HepG2 (cell line): Measurements from ENCODE around the gene USP15. TPM values are rescaled to one million over a fixed set of nuclear protein-coding genes. Genes with fewer than 3 reads are reported as not detected.

ENCODE experiments used
- ATAC-seq: fragments of 200-7000 bp; cut with Tn5 transposase; 3 replicates; pipeline ENCODE4 v1.9.1; 2020; ENCODE audit warnings: mild to moderate bottlenecking, moderate library complexity
- BruUV-seq: library from RNA; stranded (reverse); fragments of 400-500 nt; replicated peaks from 2 replicates; lab custom pipeline; 2021; lab: Mats Ljungman, UMichigan
- CTCF ChIA-PET: fragments of 300-600 bp; formaldehyde crosslinking; extraction: SDS; loops from one replicate; lab custom pipeline; 2021; ENCODE audit warnings: low total read pairs, inconsistent platforms, low intra/inter-chr PET ratio; lab: Yijun Ruan, JAX
- POLR2A ChIA-PET: fragments of 350-600 bp; sonication (Branson Sonifier 250); formaldehyde crosslinking; loops from one replicate; lab custom pipeline; 2020; ENCODE audit warnings: antibody characterized with exemption, inconsistent platforms; lab: Yijun Ruan, JAX
- DNase-seq: peaks from one replicate; pipeline ENCODE4 v3.0.0-alpha.2; 2015; ENCODE audit warnings: low spot score
- FAIRE-seq: peaks from 3 replicates; lab custom pipeline; 2011; peaks lifted over from hg19 to GRCh38; lab: Jason Lieb, UNC
- H2AFZ ChIP-seq: one replicate; pipeline ENCODE4 v1.6.1; 2011; ENCODE audit warnings: low read length, inconsistent platforms
- H3K27ac ChIP-seq: fragments of 300-600 bp; 3 replicates; pipeline ENCODE4 v1.8.0; 2011; ENCODE audit warnings: mixed run types, mild to moderate bottlenecking, mixed read lengths, low read length, inconsistent platforms; ENCODE audit not compliant: insufficient read depth; ENCODE audit errors: extremely low read length
- H3K27me3 ChIP-seq, 2 experiments: fragments of 200-600 bp in 1 of 2; 2 replicates in 1 of 2; 3 replicates in 1 of 2; pipeline versions ENCODE4 v1.6.0 to v1.8.0; 2011; ENCODE audit warnings: low read length in 2 of 2, mild to moderate bottlenecking in 2 of 2, moderate library complexity in 2 of 2, inconsistent platforms in 1 of 2; ENCODE audit not compliant: insufficient read depth in 2 of 2, control insufficient read depth in 1 of 2
- H3K36me3 ChIP-seq, 2 experiments: fragments of 200-600 bp in 1 of 2; replicated peaks in 1 of 2; 2 replicates in 1 of 2; 3 replicates in 1 of 2; pipeline versions ENCODE4 v1.5.1 to v1.8.0; 2011; ENCODE audit warnings: low read length in 2 of 2, inconsistent platforms in 1 of 2; ENCODE audit not compliant: insufficient read depth in 2 of 2, control insufficient read depth in 1 of 2
- H3K4me1 ChIP-seq: 2 replicates; pipeline ENCODE4 v1.5.1; 2012; ENCODE audit warnings: low read length, inconsistent platforms; ENCODE audit not compliant: insufficient read depth
- H3K4me2 ChIP-seq: 2 replicates; pipeline ENCODE4 v1.6.0; 2011; ENCODE audit warnings: low read depth, low read length, inconsistent platforms
- H3K4me3 ChIP-seq, 3 experiments: fragments of 200-600 bp in 1 of 3; sonication (generic), shearing (Covaris generic) in 1 of 3; replicated peaks in 1 of 3; 2 replicates each; pipeline ENCODE4 v1.5.1; 2011 to 2016; ENCODE audit warnings: low read length in 3 of 3, inconsistent platforms in 2 of 3, low read depth in 2 of 3, mild to moderate bottlenecking in 2 of 3, control low read depth in 1 of 3, mixed read lengths in 1 of 3; ENCODE audit not compliant: insufficient read depth in 1 of 3
- H3K79me2 ChIP-seq: one replicate; pipeline ENCODE4 v1.6.1; 2011; ENCODE audit warnings: low read length, inconsistent platforms; ENCODE audit not compliant: insufficient read depth
- H3K9ac ChIP-seq: 2 replicates; pipeline ENCODE4 v1.6.0; 2011; ENCODE audit warnings: mild to moderate bottlenecking, low read depth, low read length, inconsistent platforms; ENCODE audit not compliant: insufficient read depth
- H3K9me3 ChIP-seq: 2 replicates; pipeline ENCODE4 v1.5.1; 2012; ENCODE audit warnings: mild to moderate bottlenecking, low read length
- H4K20me1 ChIP-seq: 2 replicates; pipeline ENCODE4 v1.6.0; 2011; ENCODE audit warnings: inconsistent platforms, mild to moderate bottlenecking, low read length, moderate library complexity; ENCODE audit not compliant: insufficient read depth
- CTCF ChIP-seq: sonication (generic); formaldehyde crosslinking; IDR thresholded peaks from 2 replicates; pipeline ENCODE4 v1.5.0; 2020; ENCODE audit warnings: mild to moderate bottlenecking, missing genetic modification reagents, moderate library complexity
- IRF9 ChIP-seq: sonication (generic); formaldehyde crosslinking; IDR thresholded peaks from 2 replicates; pipeline ENCODE4 v1.8.0; 2022; ENCODE audit warnings: missing genetic modification reagents, mild to moderate bottlenecking, borderline replicate concordance
- KMT2B ChIP-seq: IDR thresholded peaks from 2 replicates; pipeline ENCODE4 v1.6.1; 2016; ENCODE audit warnings: missing genetic modification reagents, missing compliant biosample characterization
- RAD21 ChIP-seq: fragments of 450-650 bp; formaldehyde crosslinking; IDR thresholded peaks from 2 replicates; pipeline ENCODE4 v1.5.0; 2020; ENCODE audit warnings: mild to moderate bottlenecking
- STAG1 ChIP-seq: sonication (generic); formaldehyde crosslinking; IDR thresholded peaks from 2 replicates; pipeline ENCODE4 v1.4.0; 2020; ENCODE audit warnings: missing genetic modification reagents
- THAP11 ChIP-seq: IDR thresholded peaks from 2 replicates; pipeline ENCODE4 v1.6.1; 2016; ENCODE audit warnings: missing biosample characterization, missing genetic modification reagents
- ZFP1 ChIP-seq: IDR thresholded peaks from 2 replicates; pipeline ENCODE4 v1.6.1; 2016
- ZNF143 ChIP-seq: sonication (generic); formaldehyde crosslinking; IDR thresholded peaks from 2 replicates; pipeline ENCODE4 v1.4.0; 2020; ENCODE audit warnings: missing genetic modification reagents
- ZNF512B ChIP-seq: sonication (generic); formaldehyde crosslinking; IDR thresholded peaks from 2 replicates; pipeline ENCODE4 v1.5.1; 2020; ENCODE audit warnings: missing genetic modification reagents, mild to moderate bottlenecking, borderline replicate concordance
- WGBS: methylation state at CpG from one replicate; pipeline ENCODE4 v1.1.6; 2017; ENCODE audit warnings: low lambda C conversion rate; 5-methylcytosine and 5-hydroxymethylcytosine counted together
- in situ Hi-C: cut with HindIII; loops from 2 replicates; pipeline ENCODE4 v1.10.0; 2017; ENCODE audit warnings: low pct_unique_long_range_greater_than_20kb; ENCODE audit not compliant: extremely low pct_ligation_motif_present
- intact Hi-C: fragments of 100-400 bp; cut with micrococcal nuclease; formaldehyde crosslinking; loops from one replicate; pipeline ENCODE4 v1.10.0; 2022; ENCODE audit not compliant: unreplicated experiment
- polyA plus RNA-seq, 8 experiments: library from polyadenylated mRNA; depleted of rRNA in 3 of 8; stranded (reverse) in 7 of 8; unstranded in 1 of 8; fragments of >200 nt; fragmentation: Illumina TruSeq in 4 of 8; extraction: Trizol in 4 of 8; gene quantifications; 2 replicates each; pipeline versions ENCODE4 v1.2.1 to v1.2.3, GENCODE V29; 2011 to 2016; ENCODE audit warnings: low read depth in 4 of 8, missing spikeins in 1 of 8, mixed read lengths in 1 of 8; ENCODE audit not compliant: insufficient read depth in 1 of 8
- total RNA-seq, 5 experiments: library from RNA; depleted of rRNA; stranded (reverse); fragments of >200 nt; fragmentation: Illumina TruSeq; extraction: Trizol; gene quantifications; 2 replicates each; pipeline ENCODE4 v1.2.3, GENCODE V29; 2016; ENCODE audit warnings: low read depth in 1 of 5

The USP15 gene
- total and polyA plus RNA-seq, 2 of the 13 experiments (the other 11 are each of a cell fraction or from before 2014, with no cell fraction given): 17.3 to 51.7 TPM

- TF ChIP-seq ZNF512B (CRISPR knock-in tag) (peak; percentile 76; the same call in 1 of the 2 replicates), KMT2B (CRISPR knock-in tag) (peak; percentile 96), ZNF143 (CRISPR knock-in tag) (peak; percentile 92), IRF9 (no peak; the same call in 1 of the 2 replicates), THAP11 (CRISPR knock-in tag) (peak; percentile 92), RAD21 (CRISPR knock-in tag) (peak; percentile 72)
These were observed at the start of gene USP15 (continued) for GRCh38 chr12:62259993-62260732.

- Histone ChIP-seq H3K79me2 (no peaks in the 10 kb centered on the region), H3K4me1 (peaks cover 5% of the 10 kb centered on the region), H3K9me3 (no peaks in the 10 kb centered on the region), H4K20me1 (no peaks in the 10 kb centered on the region), H3K4me2 (no peak overlapping the region), H3K4me3 (no peak overlapping the region), H2AFZ (no peak overlapping the region), H3K9ac (no peak overlapping the region), H3K27ac (no peak overlapping the region), H3K36me3 (no peaks in the 10 kb centered on the region), H3K27me3 (no peaks in the 10 kb centered on the region)
- in situ Hi-C loops (no loop called here), intact Hi-C loops (no loop called here)
- POLR2A ChIA-PET: no interaction called here
- CTCF ChIA-PET: no interaction called here
- WGBS: 24% methylated on average over 7 of the region's 7 CpGs
- ATAC-seq (peak; percentile 61), FAIRE-seq (peak; percentile 85), DNase-seq (peak; percentile 28)
- TF ChIP-seq ZFP1 (CRISPR knock-in tag): no peak
- TF ChIP-seq STAG1 (CRISPR knock-in tag): peak; percentile 35
- peak; percentile 72 for TF ChIP-seq CTCF (CRISPR knock-in tag)
- no TSS peak for BruUV-seq
These were observed 49.8 kb upstream of the USP15 start for GRCh38 chr12:62210422-62210821.
